Caco-2 (cell line): ENCODE results near the gene ASIC1. TPM values are rescaled to one million over a fixed set of nuclear protein-coding genes. Genes with fewer than 3 reads are reported as not detected.

ENCODE experiments used
- BruUV-seq: library from RNA; stranded (reverse); fragments of 400-500 nt; replicated peaks from 2 replicates; lab custom pipeline; 2021; lab: Mats Ljungman, UMichigan
- CTCF ChIA-PET: fragments of 300-600 bp; sonication (Branson Sonifier 250); formaldehyde crosslinking; loops from one replicate; lab custom pipeline; 2022; ENCODE audit warnings: antibody characterized with exemption; lab: Charles Lee
- POLR2A ChIA-PET: fragments of 300-600 bp; sonication (Branson Sonifier 250); formaldehyde crosslinking; loops from one replicate; lab custom pipeline; 2022; ENCODE audit warnings: antibody characterized with exemption; lab: Charles Lee
- DNase-seq, 2 experiments: peaks; one replicate each; pipeline versions ENCODE4 v3.0.0 to v3.0.0-alpha.2; 2020 to 2022
- H3K27me3 ChIP-seq: replicated peaks from 2 replicates; pipeline ENCODE4 v1.6.0; 2011; ENCODE audit warnings: low read length; ENCODE audit not compliant: control insufficient read depth, insufficient read depth
- H3K36me3 ChIP-seq: 2 replicates; pipeline ENCODE4 v1.5.1; 2011; ENCODE audit warnings: low read length; ENCODE audit not compliant: control insufficient read depth, insufficient read depth
- H3K4me1 ChIP-seq: fragments of 250-450 bp; sonication (Bioruptor Pico); 2 replicates; pipeline ENCODE4 v1.5.1; 2020; ENCODE audit warnings: mild to moderate bottlenecking
- H3K4me3 ChIP-seq: 2 replicates; pipeline ENCODE4 v1.5.1; 2011; ENCODE audit warnings: low read depth, mild to moderate bottlenecking, control low read depth, low read length
- H3K9me3 ChIP-seq: fragments of 250-450 bp; sonication (Bioruptor Pico); 2 replicates; pipeline ENCODE4 v1.5.1; 2020; ENCODE audit warnings: mild to moderate bottlenecking, moderate library complexity
- H3K27ac Mint-ChIP-seq: one replicate; pipeline ENCODE4 v1.8.0; 2022; ENCODE audit warnings: mixed read lengths; ENCODE audit not compliant: unreplicated experiment
- H3K27me3 Mint-ChIP-seq: one replicate; pipeline ENCODE4 v1.8.0; 2022; ENCODE audit warnings: mixed read lengths; ENCODE audit not compliant: insufficient read depth, unreplicated experiment
- H3K36me3 Mint-ChIP-seq: one replicate; pipeline ENCODE4 v1.8.0; 2022; ENCODE audit warnings: mild to moderate bottlenecking, mixed read lengths; ENCODE audit not compliant: insufficient read depth, unreplicated experiment
- H3K4me1 Mint-ChIP-seq: one replicate; pipeline ENCODE4 v1.8.0; 2022; ENCODE audit warnings: low read depth, mixed read lengths; ENCODE audit not compliant: unreplicated experiment
- H3K4me3 Mint-ChIP-seq: one replicate; pipeline ENCODE4 v1.8.0; 2022; ENCODE audit warnings: mild to moderate bottlenecking, moderate library complexity, mixed read lengths; ENCODE audit not compliant: unreplicated experiment
- H3K9me3 Mint-ChIP-seq: one replicate; pipeline ENCODE4 v1.8.0; 2022; ENCODE audit warnings: mixed read lengths; ENCODE audit not compliant: unreplicated experiment
- CTCF ChIP-seq, 2 experiments: fragments of 200-600 bp in 1 of 2; IDR thresholded peaks; 1 replicate in 1 of 2; 2 replicates in 1 of 2; pipeline versions ENCODE4 v1.5.1 to v1.8.0; 2011 to 2022; ENCODE audit warnings: antibody characterized with exemption in 1 of 2, control low read depth in 1 of 2, inconsistent platforms in 1 of 2, low read depth in 1 of 2, low read length in 1 of 2, mild to moderate bottlenecking in 1 of 2, moderate library complexity in 1 of 2; ENCODE audit not compliant: insufficient read depth in 1 of 2, severe bottlenecking in 1 of 2, unreplicated experiment in 1 of 2
- intact Hi-C: fragments of 100-400 bp; cut with micrococcal nuclease; formaldehyde crosslinking; loops from one replicate; pipeline ENCODE4 v1.10.0; 2022; ENCODE audit not compliant: unreplicated experiment
- total RNA-seq: library from RNA; stranded (reverse); gene quantifications from 2 replicates; pipeline ENCODE4 v1.2.3, GENCODE V29; 2022

ASIC1 gene
- total RNA-seq, 1 experiment from 2014 or later: 17.8 TPM

GRCh38 chr12:50039151-50039835 lies 18.1 kb upstream of the ASIC1 start:
- H3K36me3 ChIP-seq: no peaks in the 10 kb centered on the region
- H3K4me3 ChIP-seq: no peak overlapping the region
- Mint-ChIP-seq H3K27me3 (no peaks in the 10 kb centered on the region), H3K4me1 (peaks cover 11% of the 10 kb centered on the region), H3K27ac (peak overlapping the region; percentile 54), H3K4me3 (no peak overlapping the region), H3K9me3 (no peaks in the 10 kb centered on the region), H3K36me3 (no peaks in the 10 kb centered on the region)
- peak; percentile 96 to 97 for TF ChIP-seq CTCF (IDR thresholded peaks at IDR 0.05; ENCODE audit: insufficient read depth in 1 of 2, low read depth in 1 of 2, low read length in 1 of 2, severe bottlenecking in 1 of 2, unreplicated experiment in 1 of 2)
- peaks cover 9% of the 10 kb centered on the region for H3K4me1 ChIP-seq
- CTCF ChIA-PET: interaction anchor here (0.6 to 6.2 kb wide), 23 partner anchors 11 to 804 kb away, joined by 3 to 93 read pairs (median 4); partner anchors contain the start of gene SMARCD1
- BruUV-seq: no TSS peak
- DNase-seq: peak; percentile 91 to 95
- intact Hi-C loops: loop anchor here (1.0 kb wide), 5 partner anchors 11 to 172 kb away; no protein-coding TSS in a partner anchor
- H3K9me3 ChIP-seq: no peaks in the 10 kb centered on the region
- H3K27me3 ChIP-seq: no peaks in the 10 kb centered on the region
- POLR2A ChIA-PET: interaction anchor here (1.2 kb wide), 2 partner anchors 31 to 45 kb away, joined by 3 to 4 read pairs; no protein-coding TSS in a partner anchor

- H3K9me3 Mint-ChIP-seq: no peaks in the 10 kb centered on the region
- peak in 1 of 2 experiments; percentile 12 for DNase-seq
- peaks cover 11% of the 10 kb centered on the region for H3K4me1 Mint-ChIP-seq
- intact Hi-C loops: no loop called here
- H3K4me3 ChIP-seq: no peak overlapping the region
- no peaks in the 10 kb centered on the region for H3K27me3 ChIP-seq
- no peaks in the 10 kb centered on the region for H3K9me3 ChIP-seq
- no peaks in the 10 kb centered on the region for H3K36me3 ChIP-seq
- POLR2A ChIA-PET: no interaction called here
- CTCF ChIA-PET: interaction anchor here (0.6 to 6.2 kb wide), 5 partner anchors 16 to 408 kb away, joined by 3 to 93 read pairs (median 6); no protein-coding TSS in a partner anchor
- no peak for TF ChIP-seq CTCF (IDR thresholded peaks at IDR 0.05; ENCODE audit: insufficient read depth in 1 of 2, low read depth in 1 of 2, low read length in 1 of 2, severe bottlenecking in 1 of 2, unreplicated experiment in 1 of 2)
- no peaks in the 10 kb centered on the region for H3K27me3 Mint-ChIP-seq
- H3K27ac Mint-ChIP-seq: no peak overlapping the region
- peaks cover 9% of the 10 kb centered on the region for H3K4me1 ChIP-seq
- H3K4me3 Mint-ChIP-seq: no peak overlapping the region
- H3K36me3 Mint-ChIP-seq: no peaks in the 10 kb centered on the region
- no TSS peak for BruUV-seq
Observed at GRCh38 chr12:50040657-50041056, 16.7 kb upstream of the ASIC1 start.

- ChIA-PET POLR2A (no interaction called here), CTCF (interaction anchor here (0.6 to 6.2 kb wide), 3 partner anchors 15 to 409 kb away, joined by 4 to 93 read pairs (median 8); no protein-coding TSS in a partner anchor)
- no peaks in the 10 kb centered on the region for H3K36me3 ChIP-seq
- Mint-ChIP-seq H3K36me3 (no peaks in the 10 kb centered on the region), H3K27ac (no peak overlapping the region), H3K9me3 (no peaks in the 10 kb centered on the region), H3K4me3 (no peak overlapping the region), H3K4me1 (peaks cover 11% of the 10 kb centered on the region), H3K27me3 (no peaks in the 10 kb centered on the region)
- peaks cover 9% of the 10 kb centered on the region for H3K4me1 ChIP-seq
- H3K4me3 ChIP-seq: no peak overlapping the region
- DNase-seq: peak in 1 of 2 experiments; percentile 19
- no peaks in the 10 kb centered on the region for H3K9me3 ChIP-seq
- no peaks in the 10 kb centered on the region for H3K27me3 ChIP-seq
- intact Hi-C loops: no loop called here
- BruUV-seq: no TSS peak
- TF ChIP-seq CTCF (IDR thresholded peaks at IDR 0.05; ENCODE audit: insufficient read depth in 1 of 2, low read depth in 1 of 2, low read length in 1 of 2, severe bottlenecking in 1 of 2, unreplicated experiment in 1 of 2): no peak
Observed at GRCh38 chr12:50041062-50041860, 16.1 kb upstream of the ASIC1 start.
